CD14-positive monocyte (primary cell): ENCODE data around the gene CCRL2. TPM values are rescaled to one million over a fixed set of nuclear protein-coding genes. Genes with fewer than 3 reads are reported as not detected.

Source experiments
- DNase-seq, 3 donors: peaks; one replicate each; pipeline ENCODE4 v3.0.0-alpha.2; 2011 to 2022
- H2AFZ ChIP-seq: 2 replicates; pipeline ENCODE4 v1.6.0; 2012; ENCODE audit warnings: mild to moderate bottlenecking, low read depth, low read length, inconsistent platforms; ENCODE audit not compliant: insufficient read depth, poor library complexity, severe bottlenecking
- H3K27ac ChIP-seq, 2 donors: 1 replicate in 1 of 2; 2 replicates in 1 of 2; pipeline ENCODE4 v1.5.1; 2012 to 2013; ENCODE audit warnings: low read length in 2 of 2, control low read depth in 1 of 2, inconsistent platforms in 1 of 2, low read depth in 1 of 2, mild to moderate bottlenecking in 1 of 2
- H3K27me3 ChIP-seq, 2 donors: one replicate each; pipeline versions ENCODE4 v1.6.0 to v1.6.1; 2011 to 2013; ENCODE audit warnings: low read length in 2 of 2; ENCODE audit not compliant: control insufficient read depth in 2 of 2, insufficient read depth in 2 of 2
- H3K36me3 ChIP-seq, 2 donors: replicated peaks in 1 of 2; 1 replicate in 1 of 2; 2 replicates in 1 of 2; pipeline versions ENCODE4 v1.5.1 to v1.6.1; 2012 to 2013; ENCODE audit warnings: low read length in 2 of 2, control low read depth in 1 of 2, inconsistent platforms in 1 of 2, mild to moderate bottlenecking in 1 of 2; ENCODE audit not compliant: insufficient read depth in 2 of 2, control insufficient read depth in 1 of 2
- H3K4me1 ChIP-seq, 2 donors: 1 replicate in 1 of 2; 2 replicates in 1 of 2; pipeline versions ENCODE4 v1.5.1 to v1.6.1; 2012 to 2013; ENCODE audit warnings: low read length in 2 of 2, control low read depth in 1 of 2, inconsistent platforms in 1 of 2, mild to moderate bottlenecking in 1 of 2, moderate library complexity in 1 of 2; ENCODE audit not compliant: insufficient read depth in 2 of 2, control insufficient read depth in 1 of 2
- H3K4me2 ChIP-seq: replicated peaks from 2 replicates; pipeline ENCODE3; 2012; ENCODE audit warnings: low read length, moderate library complexity, mild to moderate bottlenecking; ENCODE audit not compliant: poor library complexity, severe bottlenecking; ENCODE audit errors: extremely low read depth
- H3K4me3 ChIP-seq, 3 experiments: fragments of 200-600 bp in 1 of 3; sonication (generic) in 1 of 3; replicated peaks in 1 of 3; 1 replicate in 2 of 3; 2 replicates in 1 of 3; pipeline ENCODE4 v1.5.1; 2011 to 2013; ENCODE audit warnings: low read length in 3 of 3, mild to moderate bottlenecking in 3 of 3, control low read depth in 2 of 3, low read depth in 2 of 3, inconsistent platforms in 1 of 3, moderate library complexity in 1 of 3
- H3K79me2 ChIP-seq: 2 replicates; pipeline ENCODE4 v1.6.0; 2012; ENCODE audit warnings: mild to moderate bottlenecking, control low read depth, inconsistent platforms, low read length, moderate library complexity; ENCODE audit not compliant: insufficient read depth
- H3K9ac ChIP-seq: 2 replicates; pipeline ENCODE4 v1.6.0; 2017; ENCODE audit warnings: low read length, mild to moderate bottlenecking; ENCODE audit not compliant: insufficient read depth, poor library complexity, severe bottlenecking
- H3K9me3 ChIP-seq, 2 donors: replicated peaks in 1 of 2; 1 replicate in 1 of 2; 2 replicates in 1 of 2; pipeline versions ENCODE4 v1.5.1 to v1.6.1; 2012 to 2013; ENCODE audit warnings: low read length in 2 of 2, control low read depth in 1 of 2; ENCODE audit not compliant: control insufficient read depth in 1 of 2, insufficient read depth in 1 of 2
- H4K20me1 ChIP-seq: 2 replicates; pipeline ENCODE4 v1.6.0; 2012; ENCODE audit warnings: mild to moderate bottlenecking, low read length, control low read depth, moderate library complexity; ENCODE audit not compliant: insufficient read depth
- H3K27ac Mint-ChIP-seq, 7 donors: one replicate each; pipeline ENCODE4 v1.8.0; 2020; ENCODE audit warnings: mild to moderate bottlenecking in 7 of 7, mixed read lengths in 7 of 7, moderate library complexity in 6 of 7, inconsistent platforms in 2 of 7
- H3K27me3 Mint-ChIP-seq, 3 donors: one replicate each; pipeline ENCODE4 v1.8.0; 2021 to 2022; ENCODE audit warnings: low read depth in 3 of 3, mild to moderate bottlenecking in 3 of 3, mixed read lengths in 3 of 3, moderate library complexity in 3 of 3, inconsistent platforms in 1 of 3
- H3K36me3 Mint-ChIP-seq, 2 donors: one replicate each; pipeline ENCODE4 v1.8.0; 2020; ENCODE audit warnings: mixed read lengths in 2 of 2, inconsistent platforms in 1 of 2, mild to moderate bottlenecking in 1 of 2
- H3K4me1 Mint-ChIP-seq: one replicate; pipeline ENCODE4 v1.8.0; 2020; ENCODE audit warnings: mild to moderate bottlenecking, mixed read lengths
- H3K4me3 Mint-ChIP-seq, 2 donors: one replicate each; pipeline ENCODE4 v1.8.0; 2020; ENCODE audit warnings: mild to moderate bottlenecking in 2 of 2, mixed read lengths in 2 of 2, moderate library complexity in 1 of 2
- H3K9me3 Mint-ChIP-seq, 7 donors: one replicate each; pipeline ENCODE4 v1.8.0; 2020 to 2022; ENCODE audit warnings: mixed read lengths in 7 of 7, mild to moderate bottlenecking in 6 of 7, moderate library complexity in 6 of 7, inconsistent platforms in 2 of 7
- WGBS: methylation state at CpG from one replicate; pipeline ENCODE4 v1.1.5; 2013; ENCODE audit warnings: missing lambda C conversion rate; ENCODE audit not compliant: insufficient coverage; 5-methylcytosine and 5-hydroxymethylcytosine counted together
- intact Hi-C, 2 donors: fragments of 100-400 bp; cut with micrococcal nuclease; formaldehyde crosslinking; loops; one replicate each; pipeline versions ENCODE4 v1.15.0 to v1.15.1; 2023
- polyA plus RNA-seq, 3 donors: library from polyadenylated mRNA; depleted of rRNA in 1 of 3; unstranded in 2 of 3; stranded (reverse) in 1 of 3; fragments of 300-500 nt in 2 of 3; fragments of >200 nt in 1 of 3; fragmentation: Illumina TruSeq in 2 of 3; gene quantifications; 1 replicate in 2 of 3; 2 replicates in 1 of 3; pipeline ENCODE4 v1.2.3, GENCODE V29; 2012 to 2021
- TF ChIP-seq, protein P1 (sequence below): fragments of 200-600 bp; IDR thresholded peaks from one replicate; pipeline ENCODE4 v1.8.0; 2022; ENCODE audit warnings: antibody characterized with exemption, mild to moderate bottlenecking

The CCRL2 gene
- polyA plus RNA-seq, 3 donors = 10.2 to 15.3 (median 11.7) TPM

DNA sequence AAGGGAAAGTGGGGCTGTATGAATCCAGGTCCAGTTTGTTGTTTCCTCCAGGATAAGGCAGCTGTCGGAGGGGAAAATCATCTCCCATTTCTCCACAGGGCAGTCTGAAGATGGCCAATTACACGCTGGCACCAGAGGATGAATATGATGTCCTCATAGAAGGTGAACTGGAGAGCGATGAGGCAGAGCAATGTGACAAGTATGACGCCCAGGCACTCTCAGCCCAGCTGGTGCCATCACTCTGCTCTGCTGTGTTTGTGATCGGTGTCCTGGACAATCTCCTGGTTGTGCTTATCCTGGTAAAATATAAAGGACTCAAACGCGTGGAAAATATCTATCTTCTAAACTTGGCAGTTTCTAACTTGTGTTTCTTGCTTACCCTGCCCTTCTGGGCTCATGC lies 911 bp downstream of the CCRL2 start:
- TF ChIP-seq, protein P1, sequence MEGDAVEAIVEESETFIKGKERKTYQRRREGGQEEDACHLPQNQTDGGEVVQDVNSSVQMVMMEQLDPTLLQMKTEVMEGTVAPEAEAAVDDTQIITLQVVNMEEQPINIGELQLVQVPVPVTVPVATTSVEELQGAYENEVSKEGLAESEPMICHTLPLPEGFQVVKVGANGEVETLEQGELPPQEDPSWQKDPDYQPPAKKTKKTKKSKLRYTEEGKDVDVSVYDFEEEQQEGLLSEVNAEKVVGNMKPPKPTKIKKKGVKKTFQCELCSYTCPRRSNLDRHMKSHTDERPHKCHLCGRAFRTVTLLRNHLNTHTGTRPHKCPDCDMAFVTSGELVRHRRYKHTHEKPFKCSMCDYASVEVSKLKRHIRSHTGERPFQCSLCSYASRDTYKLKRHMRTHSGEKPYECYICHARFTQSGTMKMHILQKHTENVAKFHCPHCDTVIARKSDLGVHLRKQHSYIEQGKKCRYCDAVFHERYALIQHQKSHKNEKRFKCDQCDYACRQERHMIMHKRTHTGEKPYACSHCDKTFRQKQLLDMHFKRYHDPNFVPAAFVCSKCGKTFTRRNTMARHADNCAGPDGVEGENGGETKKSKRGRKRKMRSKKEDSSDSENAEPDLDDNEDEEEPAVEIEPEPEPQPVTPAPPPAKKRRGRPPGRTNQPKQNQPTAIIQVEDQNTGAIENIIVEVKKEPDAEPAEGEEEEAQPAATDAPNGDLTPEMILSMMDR = no peak
- peak overlapping the region; percentile 97 to 100 for H3K27ac ChIP-seq
- no peaks in the 10 kb centered on the region for H3K27me3 ChIP-seq
- H3K9me3 Mint-ChIP-seq = no peaks in the 10 kb centered on the region
- peaks cover 21 to 29% of the 10 kb centered on the region in 2 donors for H3K36me3 Mint-ChIP-seq
- peak overlapping the region; percentile 85 for H3K9ac ChIP-seq
- peaks cover 6 to 9% of the 10 kb centered on the region in 2 donors for H3K36me3 ChIP-seq
- peak overlapping the region; percentile 100 for H3K27ac Mint-ChIP-seq
- H3K4me3 Mint-ChIP-seq = peak overlapping the region; percentile 81 to 95
- peak in 1 of 3 donors; percentile 59 for DNase-seq
- 93% methylated on average over 6 of the region's 7 CpGs for WGBS
- intact Hi-C loops = loop anchor here in 1 of 2 donors (2.0 to 10.0 kb wide), 4 partner anchors 41 to 1241 kb away; no protein-coding TSS in a partner anchor
- H3K27me3 Mint-ChIP-seq = peaks cover 0 to 8% (median 0%) of the 10 kb centered on the region in 3 donors
- H3K4me3 ChIP-seq = peak overlapping the region; percentile 34 to 74 (median 55)
- H2AFZ ChIP-seq = peak overlapping the region; percentile 56
- H3K4me1 Mint-ChIP-seq = peaks cover 67% of the 10 kb centered on the region
- no peaks in the 10 kb centered on the region for H4K20me1 ChIP-seq
- H3K4me1 ChIP-seq = peaks cover 43 to 55% of the 10 kb centered on the region in 2 donors
- peaks cover 10% of the 10 kb centered on the region for H3K79me2 ChIP-seq
- H3K9me3 ChIP-seq = no peaks in the 10 kb centered on the region
- H3K4me2 ChIP-seq = peak overlapping the region; percentile 68

DNA sequence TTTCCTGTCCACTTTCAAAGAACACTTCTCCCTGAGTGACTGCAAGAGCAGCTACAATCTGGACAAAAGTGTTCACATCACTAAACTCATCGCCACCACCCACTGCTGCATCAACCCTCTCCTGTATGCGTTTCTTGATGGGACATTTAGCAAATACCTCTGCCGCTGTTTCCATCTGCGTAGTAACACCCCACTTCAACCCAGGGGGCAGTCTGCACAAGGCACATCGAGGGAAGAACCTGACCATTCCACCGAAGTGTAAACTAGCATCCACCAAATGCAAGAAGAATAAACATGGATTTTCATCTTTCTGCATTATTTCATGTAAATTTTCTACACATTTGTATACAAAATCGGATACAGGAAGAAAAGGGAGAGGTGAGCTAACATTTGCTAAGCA lies 1.8 kb downstream of the CCRL2 start:
- intact Hi-C loops = loop anchor here in 1 of 2 donors (5.0 to 10.0 kb wide), 3 partner anchors 42 to 1242 kb away; no protein-coding TSS in a partner anchor
- 100% methylated on average over 2 of the region's 7 CpGs for WGBS
- H3K27ac Mint-ChIP-seq = peak overlapping the region in 2 of 7 donors; percentile 50 to 100

More for the DNA sequence above, 1.8 kb downstream of the CCRL2 start:
- Histone ChIP-seq H3K4me1 (peaks cover 43 to 55% of the 10 kb centered on the region in 2 donors), H3K27ac (no peak overlapping the region), H3K27me3 (no peaks in the 10 kb centered on the region), H3K36me3 (peaks cover 6 to 9% of the 10 kb centered on the region in 2 donors), H3K4me3 (no peak overlapping the region), H3K9me3 (no peaks in the 10 kb centered on the region), H2AFZ (no peak overlapping the region), H3K4me2 (no peak overlapping the region), H3K79me2 (peaks cover 10% of the 10 kb centered on the region), H4K20me1 (no peaks in the 10 kb centered on the region), H3K9ac (no peak overlapping the region)
- H3K4me3 Mint-ChIP-seq = peak overlapping the region in 1 of 2 donors; percentile 31
- no peak for DNase-seq
- TF ChIP-seq, protein P1 = no peak
- peaks cover 66% of the 10 kb centered on the region for H3K4me1 Mint-ChIP-seq
- H3K36me3 Mint-ChIP-seq = peaks cover 21 to 26% of the 10 kb centered on the region in 2 donors
- peaks cover 0 to 8% (median 0%) of the 10 kb centered on the region in 3 donors for H3K27me3 Mint-ChIP-seq
- H3K9me3 Mint-ChIP-seq = no peaks in the 10 kb centered on the region
